Transverse colon (tissue), 4 donors: ENCODE measurements around the gene CELSR3. TPM values are rescaled to one million over a fixed set of nuclear protein-coding genes. Genes with fewer than 3 reads are reported as not detected.
A peak's percentile ranks its signal among the peaks of the same experiment; 100 is the strongest.

Experiments
- DNase-seq: peaks from one replicate; pipeline ENCODE4 v3.0.0-alpha.2; 2019
- H3K27ac ChIP-seq, 4 donors: fragments of 200-600 bp; sonication (generic); 2 replicates each; pipeline ENCODE4 v1.5.1; 2016 to 2018; ENCODE audit warnings: inconsistent platforms in 4 of 4
- H3K27me3 ChIP-seq: fragments of 200-600 bp; sonication (generic); 2 replicates; pipeline ENCODE4 v1.5.1; 2017; ENCODE audit warnings: inconsistent platforms
- H3K36me3 ChIP-seq, 4 donors: fragments of 200-600 bp; sonication (generic); 2 replicates each; pipeline ENCODE4 v1.5.1; 2017 to 2019; ENCODE audit warnings: inconsistent platforms in 4 of 4
- H3K4me1 ChIP-seq, 4 donors: fragments of 200-600 bp; sonication (generic); 2 replicates each; pipeline ENCODE4 v1.5.1; 2017 to 2020; ENCODE audit warnings: inconsistent platforms in 4 of 4
- H3K4me3 ChIP-seq, 4 donors: fragments of 200-600 bp; sonication (generic); 1 replicate in 1 of 4; 2 replicates in 3 of 4; pipeline versions ENCODE4 v1.5.1 to v1.6.1; 2017 to 2019; ENCODE audit warnings: inconsistent platforms in 4 of 4
- H3K9me3 ChIP-seq, 2 donors: fragments of 200-600 bp; sonication (generic); 2 replicates each; pipeline ENCODE4 v1.5.1; 2017 to 2019; ENCODE audit warnings: inconsistent platforms in 2 of 2
- EP300 ChIP-seq: sonication (generic); formaldehyde crosslinking; IDR thresholded peaks from one replicate; pipeline ENCODE4 v1.6.1; 2017; ENCODE audit warnings: antibody characterized with exemption, low read depth
- POLR2A ChIP-seq: fragments of 450-650 bp; IDR thresholded peaks from one replicate; pipeline ENCODE4 v1.6.1; 2016; ENCODE audit warnings: antibody characterized with exemption, mild to moderate bottlenecking, moderate library complexity
- POLR2AphosphoS5 ChIP-seq, 3 donors: sonication (generic); formaldehyde crosslinking; IDR thresholded peaks; one replicate each; pipeline ENCODE4 v1.6.1; 2016; ENCODE audit warnings: antibody characterized with exemption in 3 of 3
- WGBS, 2 donors: methylation state at CpG; one replicate each; pipeline ENCODE4 v1.1.5; 2018; ENCODE audit warnings: low coverage in 1 of 2; 5-methylcytosine and 5-hydroxymethylcytosine counted together
- in situ Hi-C, 4 donors: fragments of 200-750 bp; cut with MboI; loops; one replicate each; pipeline versions ENCODE4 v1.15.0 to v1.15.1; 2017; ENCODE audit warnings: low sequenced_read_pairs in 3 of 4, low pct_ligation_motif_present in 1 of 4, low pct_unique_long_range_greater_than_20kb in 1 of 4
- intact Hi-C: fragments of 100-400 bp; cut with DNase I; formaldehyde crosslinking; loops from one replicate; pipeline ENCODE4 v1.15.1; 2023; ENCODE audit warnings: low total_unique reads
- total RNA-seq, 4 donors: library from RNA; depleted of rRNA; stranded (reverse); fragments of >200 nt; gene quantifications; one replicate each; pipeline ENCODE4 v1.1.0, GENCODE V29; 2016
- TF ChIP-seq, protein P1 (sequence below), 5 experiments: fragments of 200-600 bp in 3 of 5; fragments of 450-650 bp in 2 of 5; sonication (generic) in 3 of 5; IDR thresholded peaks; 1 replicate in 2 of 5; 2 replicates in 3 of 5; pipeline ENCODE4 v1.5.1; 2016 to 2017; ENCODE audit warnings: antibody characterized with exemption in 5 of 5, inconsistent platforms in 3 of 5, mild to moderate bottlenecking in 2 of 5, moderate library complexity in 1 of 5

CELSR3 gene
- total RNA-seq, 4 donors from 2014 or later = 1.2 to 15.0 (median 3.9) TPM

DNA sequence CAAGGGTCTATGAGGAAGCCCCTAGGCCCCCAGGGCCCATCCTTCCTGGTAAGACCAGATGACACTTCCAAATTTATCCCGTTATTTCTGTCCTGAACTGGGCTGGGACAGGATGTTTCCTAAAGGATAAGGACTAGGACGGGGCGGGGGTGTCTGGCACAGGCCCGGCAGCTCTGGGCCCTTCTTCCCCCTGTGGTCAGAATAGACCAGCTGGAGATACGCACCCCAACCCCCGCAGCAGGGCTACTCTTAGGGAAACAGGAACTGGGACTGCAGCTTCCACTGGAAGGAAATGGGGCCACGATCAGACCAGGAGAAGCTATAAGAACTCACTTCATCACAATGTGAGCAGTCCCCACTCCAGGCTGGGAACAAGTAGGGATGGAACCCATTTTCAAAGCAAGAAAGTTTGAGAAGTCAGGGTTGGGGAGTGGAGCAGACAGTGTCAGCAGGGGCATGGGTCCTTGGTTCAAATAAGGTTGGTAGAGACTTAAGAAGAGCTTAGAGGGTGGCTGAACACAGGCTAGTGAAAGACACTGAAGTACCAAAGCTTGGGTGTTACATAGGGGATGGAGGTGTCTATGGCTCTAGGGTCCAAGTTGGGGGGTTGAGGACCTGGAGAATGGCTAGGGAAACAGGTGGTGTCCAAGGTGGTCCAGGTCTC, 21.9 kb upstream of the CELSR3 start:
- TF ChIP-seq, protein P1, sequence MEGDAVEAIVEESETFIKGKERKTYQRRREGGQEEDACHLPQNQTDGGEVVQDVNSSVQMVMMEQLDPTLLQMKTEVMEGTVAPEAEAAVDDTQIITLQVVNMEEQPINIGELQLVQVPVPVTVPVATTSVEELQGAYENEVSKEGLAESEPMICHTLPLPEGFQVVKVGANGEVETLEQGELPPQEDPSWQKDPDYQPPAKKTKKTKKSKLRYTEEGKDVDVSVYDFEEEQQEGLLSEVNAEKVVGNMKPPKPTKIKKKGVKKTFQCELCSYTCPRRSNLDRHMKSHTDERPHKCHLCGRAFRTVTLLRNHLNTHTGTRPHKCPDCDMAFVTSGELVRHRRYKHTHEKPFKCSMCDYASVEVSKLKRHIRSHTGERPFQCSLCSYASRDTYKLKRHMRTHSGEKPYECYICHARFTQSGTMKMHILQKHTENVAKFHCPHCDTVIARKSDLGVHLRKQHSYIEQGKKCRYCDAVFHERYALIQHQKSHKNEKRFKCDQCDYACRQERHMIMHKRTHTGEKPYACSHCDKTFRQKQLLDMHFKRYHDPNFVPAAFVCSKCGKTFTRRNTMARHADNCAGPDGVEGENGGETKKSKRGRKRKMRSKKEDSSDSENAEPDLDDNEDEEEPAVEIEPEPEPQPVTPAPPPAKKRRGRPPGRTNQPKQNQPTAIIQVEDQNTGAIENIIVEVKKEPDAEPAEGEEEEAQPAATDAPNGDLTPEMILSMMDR (IDR thresholded peaks at IDR 0.05) = no peak
- TF ChIP-seq POLR2A = no peak
- no peak for TF ChIP-seq EP300
- TF ChIP-seq POLR2AphosphoS5 (IDR thresholded peaks at IDR 0.05) = no peak
- intact Hi-C loops = no loop called here
- Histone ChIP-seq H3K27me3 (no peaks in the 10 kb centered on the region), H3K4me3 (peak overlapping the region in 3 of 4 donors; percentile 50 to 68 (median 65)), H3K9me3 (no peaks in the 10 kb centered on the region), H3K36me3 (peaks cover 0 to 40% (median 13%) of the 10 kb centered on the region in 4 donors), H3K27ac (peak overlapping the region in 3 of 4 donors; percentile 12 to 88 (median 86)), H3K4me1 (peaks cover 23 to 31% (median 28%) of the 10 kb centered on the region in 4 donors)
- DNase-seq = peak; percentile 44
- in situ Hi-C loops = no loop called here
- 53% methylated on average over 7 of the region's 7 CpGs; no CpG with 5 or more reads in 1 of the 2 donors for WGBS, 2 donors

DNA sequence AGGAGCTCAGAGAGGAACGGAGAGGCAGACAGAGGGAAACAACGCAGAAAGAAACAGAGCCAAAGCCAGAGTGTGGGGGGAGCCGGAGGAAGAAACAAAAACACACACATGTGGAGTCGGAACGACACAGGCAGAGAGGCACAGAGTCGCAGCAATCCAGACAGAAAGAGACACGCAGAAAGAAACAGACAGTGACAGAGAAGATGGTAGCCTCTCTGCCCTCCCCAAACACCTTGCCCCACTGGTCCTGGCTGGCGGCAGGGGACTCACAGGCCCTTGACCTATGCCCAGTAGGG, 21.3 kb upstream of the CELSR3 start:
- in situ Hi-C loops = no loop called here
- Histone ChIP-seq H3K27ac (peak overlapping the region in 1 of 4 donors; percentile 86), H3K27me3 (no peaks in the 10 kb centered on the region), H3K4me1 (peaks cover 23 to 31% (median 28%) of the 10 kb centered on the region in 4 donors), H3K9me3 (no peaks in the 10 kb centered on the region), H3K36me3 (peaks cover 0 to 34% (median 10%) of the 10 kb centered on the region in 4 donors), H3K4me3 (peak overlapping the region in 3 of 4 donors; percentile 50 to 68 (median 65))
- WGBS, 2 donors = 80 to 82% methylated on average over 3 to 8 of the region's 8 CpGs
- intact Hi-C loops = no loop called here
- no peak for DNase-seq
- no peak for TF ChIP-seq POLR2A
- TF ChIP-seq EP300 = no peak
- no peak for TF ChIP-seq POLR2AphosphoS5 (IDR thresholded peaks at IDR 0.05)
- TF ChIP-seq, protein P1 (IDR thresholded peaks at IDR 0.05) = no peak

DNA sequence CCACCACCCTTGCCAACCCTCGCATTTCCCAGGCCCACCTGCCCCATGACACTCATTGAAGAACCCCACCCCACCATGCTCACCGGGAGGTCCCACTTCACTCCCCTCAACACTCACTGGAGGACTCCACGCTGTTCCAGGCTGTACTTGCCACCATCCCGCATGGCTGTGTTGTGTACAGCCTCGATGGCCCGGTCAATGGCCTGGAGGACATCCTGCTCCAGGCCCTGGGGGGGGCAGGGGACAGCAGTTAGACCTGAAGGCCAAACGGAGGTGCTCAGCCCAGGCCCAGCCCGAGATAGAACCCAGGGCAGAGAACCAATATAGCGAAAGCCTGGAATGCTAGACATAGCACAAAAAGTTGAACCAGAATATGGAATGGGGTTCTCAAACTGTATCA, 20.1 kb upstream of the CELSR3 start:
- intact Hi-C loops (no loop called here), in situ Hi-C loops (no loop called here)
- H3K4me3 ChIP-seq = no peak overlapping the region
- H3K36me3 ChIP-seq = peaks cover 0 to 23% (median 7%) of the 10 kb centered on the region in 4 donors
- no peak overlapping the region for H3K27ac ChIP-seq
- TF ChIP-seq, protein P1 (IDR thresholded peaks at IDR 0.05) = no peak
- no peak for TF ChIP-seq POLR2AphosphoS5 (IDR thresholded peaks at IDR 0.05)
- TF ChIP-seq EP300 = no peak
- TF ChIP-seq POLR2A = no peak
- H3K27me3 ChIP-seq = no peaks in the 10 kb centered on the region
- H3K4me1 ChIP-seq = peaks cover 23 to 31% (median 28%) of the 10 kb centered on the region in 4 donors
- WGBS, 2 donors = 90 to 100% methylated on average over 2 to 9 of the region's 9 CpGs
- H3K9me3 ChIP-seq = no peaks in the 10 kb centered on the region
- no peak for DNase-seq

DNA sequence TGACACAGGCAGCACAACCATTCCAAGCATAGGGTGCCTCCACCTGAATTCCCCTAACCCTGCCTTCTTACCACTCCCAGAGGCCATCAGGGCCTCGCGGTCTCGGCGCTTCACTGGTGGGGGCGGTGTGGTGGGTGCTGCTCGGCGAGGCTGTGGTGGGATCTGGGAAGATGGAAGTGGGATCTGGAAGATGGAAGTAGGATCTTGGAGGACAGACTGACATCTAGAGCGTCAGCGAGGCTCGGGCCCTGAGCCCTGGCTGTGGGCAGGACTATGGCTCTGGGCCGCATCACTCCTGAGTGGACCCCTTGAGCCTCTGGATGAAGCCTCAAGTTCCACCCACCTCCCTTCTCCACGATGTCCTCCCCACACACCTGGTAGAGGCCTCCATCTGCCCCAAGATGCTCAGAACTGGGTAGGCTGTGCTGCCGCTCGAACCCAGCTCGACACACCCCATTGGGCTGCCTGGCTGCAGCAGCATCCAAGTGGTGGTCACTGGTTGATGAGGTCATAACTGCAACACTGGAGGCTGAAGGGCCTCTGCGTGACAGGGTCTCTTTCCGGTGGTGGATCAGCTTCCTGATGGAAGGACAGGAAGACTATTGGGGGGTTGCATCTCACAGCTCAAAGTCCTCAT, 19.4 kb upstream of the CELSR3 start:
- TF ChIP-seq POLR2AphosphoS5 (IDR thresholded peaks at IDR 0.05) = no peak
- TF ChIP-seq EP300 = no peak
- TF ChIP-seq POLR2A = no peak
- TF ChIP-seq, protein P1 (IDR thresholded peaks at IDR 0.05) = no peak
- Histone ChIP-seq H3K4me1 (peaks cover 22 to 31% (median 25%) of the 10 kb centered on the region in 4 donors), H3K27me3 (no peaks in the 10 kb centered on the region), H3K27ac (no peak overlapping the region), H3K4me3 (no peak overlapping the region), H3K9me3 (no peaks in the 10 kb centered on the region), H3K36me3 (peaks cover 0 to 18% (median 4%) of the 10 kb centered on the region in 4 donors)
- no peak for DNase-seq
- intact Hi-C loops = no loop called here
- WGBS, 2 donors = 96% methylated on average over 17 of the region's 17 CpGs; no CpG with 5 or more reads in 1 of the 2 donors
- in situ Hi-C loops = no loop called here
